GM08714 (cell line): ENCODE measurements around the gene ATAD3B.
"Not testable (repeated sequence)": the region's sequence is repeated elsewhere in the genome, so short reads cannot be mapped to it uniquely, and the experiment has no call there.

Source experiments
- H3K4me3 ChIP-seq: fragments of 200-500 bp; sonication (Bioruptor generic); 2 replicates; pipeline ENCODE4 v1.5.1; 2014; ENCODE audit warnings: mild to moderate bottlenecking, low read length, inconsistent platforms
- ZNF274 ChIP-seq: IDR thresholded peaks from 2 replicates; pipeline ENCODE4 v1.6.1; 2012; ENCODE audit warnings: mild to moderate bottlenecking, low read depth, low read length

Gene ATAD3B

GRCh38 chr1:1437033-1437903 lies 34.3 kb upstream of the ATAD3B start:
- no peak for TF ChIP-seq ZNF274
- no peak overlapping the region for H3K4me3 ChIP-seq

DNA sequence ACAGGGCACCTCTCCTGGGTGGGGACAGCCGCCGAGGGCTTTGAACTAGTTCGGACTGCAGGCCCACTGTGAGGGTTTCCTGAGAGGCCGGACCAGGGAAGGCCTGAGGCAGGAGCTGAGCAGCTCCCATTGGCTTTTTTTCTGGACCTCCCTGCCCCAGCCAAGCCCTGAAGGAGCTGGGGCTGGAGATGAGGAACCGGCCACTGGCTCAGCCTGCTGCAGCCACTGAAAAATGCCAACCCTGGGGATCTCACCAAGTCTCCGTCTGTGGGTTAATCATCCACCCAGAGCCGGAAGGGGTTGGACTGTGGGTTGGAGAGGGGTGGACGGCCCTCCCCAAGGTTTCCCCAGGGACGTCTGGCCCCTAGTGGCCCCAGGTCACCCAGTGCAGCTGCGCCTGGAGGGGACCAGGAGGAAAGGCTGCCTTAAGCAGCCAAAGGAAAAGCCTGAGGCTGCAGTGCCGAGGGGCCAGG lies 33.6 kb upstream of the ATAD3B start:
- no peak for TF ChIP-seq ZNF274
- H3K4me3 ChIP-seq = no peak overlapping the region

- no peak for TF ChIP-seq ZNF274
- H3K4me3 ChIP-seq = no peak overlapping the region
Measured at GRCh38 chr1:1438531-1439381, 32.8 kb upstream of the ATAD3B start.

DNA sequence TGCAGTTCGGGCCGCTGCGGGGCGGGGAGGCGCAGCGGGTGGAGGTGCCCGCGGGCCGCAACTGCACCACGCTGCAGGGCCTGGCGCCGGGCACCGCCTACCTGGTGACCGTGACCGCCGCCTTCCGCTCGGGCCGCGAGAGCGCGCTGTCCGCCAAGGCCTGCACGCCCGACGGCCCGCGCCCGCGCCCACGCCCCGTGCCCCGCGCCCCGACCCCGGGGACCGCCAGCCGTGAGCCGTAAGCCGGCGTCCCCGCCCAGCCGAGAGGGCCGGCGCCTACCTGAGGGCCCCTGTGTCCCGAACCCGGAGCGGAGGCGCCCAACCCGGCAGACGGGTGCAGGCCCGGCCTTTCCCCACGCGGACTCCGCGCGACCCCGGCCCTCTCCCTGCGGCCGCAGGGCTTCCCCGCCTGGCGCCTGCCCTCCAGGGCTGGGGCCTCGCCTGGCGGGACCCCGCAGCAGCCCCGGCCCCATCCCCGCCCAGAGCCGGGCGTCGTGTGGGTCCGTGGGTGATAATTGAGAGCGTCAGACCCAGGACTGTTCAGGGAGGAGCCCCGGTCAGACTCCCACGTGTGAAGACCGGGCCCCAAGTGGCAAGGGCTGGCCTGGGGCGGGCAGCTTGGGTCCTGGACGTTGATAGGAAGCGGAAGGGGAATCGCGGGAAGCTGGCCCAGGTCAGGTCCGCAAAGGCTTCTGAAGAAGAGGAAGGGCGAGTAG lies 31.9 kb upstream of the ATAD3B start:
- no peak overlapping the region for H3K4me3 ChIP-seq
- TF ChIP-seq ZNF274 = no peak

GRCh38 chr1:1440262-1441001 lies 31.1 kb upstream of the ATAD3B start:
- H3K4me3 ChIP-seq = no peak overlapping the region
- TF ChIP-seq ZNF274 = no peak

DNA sequence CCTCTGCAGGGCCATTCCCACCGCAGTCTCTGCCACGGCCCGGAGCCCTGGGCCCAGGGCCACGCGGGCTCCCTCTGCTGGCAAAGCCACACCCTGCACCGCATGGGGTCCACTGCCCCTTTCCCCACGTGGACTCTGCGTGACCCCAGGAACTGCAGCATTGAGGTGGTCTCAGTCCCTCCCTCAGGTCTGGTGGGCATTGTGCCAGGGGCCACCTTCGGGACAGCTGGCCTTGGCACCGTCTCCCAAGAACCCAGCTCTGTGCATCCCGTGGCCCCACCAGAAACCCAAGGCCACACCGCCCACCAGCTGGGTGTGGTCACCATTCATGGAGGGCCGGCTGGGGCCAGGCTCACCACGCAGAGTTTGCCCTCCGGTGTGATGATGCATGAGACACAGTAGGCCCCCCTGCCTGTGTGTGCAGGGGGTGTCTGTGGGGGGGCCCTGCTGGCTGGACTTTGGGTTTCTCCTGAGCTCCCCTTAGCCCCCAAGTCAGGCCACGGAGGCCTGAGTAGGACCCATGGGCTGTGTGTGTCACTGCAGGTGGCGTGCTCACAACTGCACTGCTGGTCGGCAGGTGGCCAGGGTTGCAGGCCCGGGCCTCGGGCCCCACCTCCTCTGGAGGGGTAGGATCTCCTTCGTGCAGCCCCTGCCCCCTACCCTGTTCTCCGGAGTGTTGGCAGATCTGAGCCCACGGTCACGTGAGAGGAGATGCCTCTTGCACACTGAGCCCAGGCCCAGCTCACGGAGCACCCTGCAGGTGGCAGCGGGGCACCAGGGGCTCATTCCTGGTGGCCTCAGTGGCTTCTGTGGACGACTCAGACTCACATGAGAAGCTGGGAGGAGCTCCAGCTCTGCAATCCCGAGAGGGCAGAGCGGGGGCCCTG lies 30.3 kb upstream of the ATAD3B start:
- TF ChIP-seq ZNF274 = no peak
- H3K4me3 ChIP-seq = no peak overlapping the region

DNA sequence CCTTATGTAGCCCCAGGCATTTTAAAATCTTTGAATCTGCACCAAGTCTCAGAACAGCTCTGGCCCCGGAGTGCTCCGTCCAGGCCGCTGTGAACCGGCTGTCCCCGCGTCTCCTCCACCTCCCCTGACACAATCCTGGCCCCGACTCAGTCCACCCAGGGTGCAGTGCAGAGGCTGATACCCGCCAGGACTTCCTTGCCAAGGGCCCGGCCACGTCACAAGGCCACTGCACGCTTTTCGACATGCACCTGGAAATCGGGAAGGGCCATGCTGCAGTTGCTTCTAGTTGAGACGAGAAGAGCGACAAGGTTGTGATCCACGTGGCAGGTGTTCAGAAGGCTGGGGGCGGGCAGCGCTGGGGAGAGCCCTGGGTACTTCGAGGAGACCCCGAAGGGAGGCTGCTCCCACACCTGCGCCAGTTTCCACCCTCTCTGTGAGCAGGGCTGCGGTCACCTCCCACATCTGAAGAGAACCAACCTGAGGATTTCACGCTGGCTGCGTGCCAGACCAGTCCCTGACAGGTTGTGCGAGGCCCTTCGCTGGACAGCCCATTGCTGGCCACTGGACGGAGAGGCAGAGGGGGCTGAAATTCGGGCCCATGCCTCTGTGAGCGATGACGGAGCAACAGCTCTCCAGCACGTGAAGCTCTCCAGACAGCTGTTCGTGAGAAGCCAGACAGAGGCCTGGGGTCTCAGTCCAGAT lies 29.3 kb upstream of the ATAD3B start:
- TF ChIP-seq ZNF274 = no peak
- H3K4me3 ChIP-seq = no peak overlapping the region

DNA sequence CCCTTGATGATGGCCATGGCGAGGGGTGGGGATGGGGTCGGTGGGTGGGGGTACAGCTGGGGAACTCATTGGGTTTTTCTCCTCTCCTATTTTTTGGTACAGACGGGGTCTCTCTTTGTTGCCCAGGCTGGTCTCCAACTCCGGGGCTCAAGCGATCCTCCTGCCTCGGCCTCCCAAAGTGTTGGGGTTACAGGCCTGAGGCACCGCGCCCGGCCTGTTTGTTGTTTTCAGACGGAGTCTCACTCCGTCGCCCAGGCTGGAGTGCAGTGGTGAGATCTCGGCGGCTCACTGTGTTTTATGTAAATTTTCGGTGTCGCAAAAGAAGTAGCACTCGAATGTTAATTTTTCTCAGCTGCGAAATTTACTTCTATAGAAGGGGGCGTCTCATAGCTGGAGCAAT lies 24.9 kb upstream of the ATAD3B start:
- H3K4me3 ChIP-seq = not testable (repeated sequence)

GRCh38 chr1:1449099-1449739 lies 22.3 kb upstream of the ATAD3B start, which contains the start of gene ATAD3C:
ATAD3C (plus strand) TSS chr1:1449689; CDS start chr1:1450684, 995 bp downstream.
- TF ChIP-seq ZNF274 = no peak

GRCh38 chr1:1450616-1451015 lies 20.9 kb upstream of the ATAD3B start:
- H3K4me3 ChIP-seq = not testable (repeated sequence)

More at GRCh38 chr1:1449099-1449739, 22.3 kb upstream of the ATAD3B start, which contains the start of gene ATAD3C:
- no peak within 1 kb of the TSS for H3K4me3 ChIP-seq

GRCh38 chr1:1451696-1452364 lies 19.7 kb upstream of the ATAD3B start:
- H3K4me3 ChIP-seq = no peak overlapping the region
- no peak for TF ChIP-seq ZNF274

- H3K4me3 ChIP-seq = not testable (repeated sequence)
Measured at GRCh38 chr1:1452365-1452739, 19.2 kb upstream of the ATAD3B start.
